IMR-90 (cell line): ENCODE data around the gene COMP. TPM values are rescaled to one million over a fixed set of nuclear protein-coding genes. Genes with fewer than 3 reads are reported as not detected.

Experiments used
- ATAC-seq: fragments of 200-7000 bp; cut with Tn5 transposase; 2 replicates; pipeline ENCODE4 v1.9.1; 2020; ENCODE audit warnings: low read depth, mild to moderate bottlenecking, moderate library complexity
- BruUV-seq: library from RNA; stranded (reverse); fragments of 400-500 nt; replicated peaks from 2 replicates; lab custom pipeline; 2021; lab: Mats Ljungman, UMichigan
- CTCF ChIA-PET: fragments of 300-600 bp; formaldehyde crosslinking; extraction: SDS; loops from one replicate; lab custom pipeline; 2021; ENCODE audit warnings: antibody characterized with exemption; lab: Yijun Ruan, JAX
- POLR2A ChIA-PET: fragments of 300-600 bp; sonication (Branson Sonifier 250); formaldehyde crosslinking; loops from one replicate; lab custom pipeline; 2022; ENCODE audit warnings: antibody characterized with exemption; ENCODE audit not compliant: unreplicated experiment; lab: Charles Lee
- DNase-seq: peaks from one replicate; pipeline ENCODE4 v3.0.0; 2013
- H2AFZ ChIP-seq: replicated peaks from 2 replicates; pipeline ENCODE3; 2013; ENCODE audit warnings: low read length, mild to moderate bottlenecking; ENCODE audit not compliant: poor library complexity
- H2AK5ac ChIP-seq: 2 replicates; pipeline ENCODE4 v1.6.1; 2013; ENCODE audit warnings: low read depth, low read length, inconsistent platforms
- H2AK9ac ChIP-seq: replicated peaks from 2 replicates; pipeline ENCODE3; 2013; ENCODE audit warnings: mild to moderate bottlenecking, low read depth, low read length, moderate library complexity; ENCODE audit not compliant: poor library complexity
- H2BK120ac ChIP-seq: 2 replicates; pipeline ENCODE4 v1.6.1; 2013; ENCODE audit warnings: low read depth, low read length, inconsistent platforms
- H2BK15ac ChIP-seq: 3 replicates; pipeline ENCODE4 v1.6.1; 2013; ENCODE audit warnings: low read depth, low read length, inconsistent platforms
- H2BK20ac ChIP-seq: 2 replicates; pipeline ENCODE4 v1.6.1; 2013; ENCODE audit warnings: low read depth, mild to moderate bottlenecking, inconsistent platforms, low read length, moderate library complexity
- H2BK5ac ChIP-seq: 2 replicates; pipeline ENCODE4 v1.6.1; 2013; ENCODE audit warnings: mild to moderate bottlenecking, low read depth, low read length, inconsistent platforms; ENCODE audit not compliant: poor library complexity, severe bottlenecking
- H3K14ac ChIP-seq: replicated peaks from 2 replicates; pipeline ENCODE4 v1.6.1; 2013; ENCODE audit warnings: low read depth, low read length, inconsistent platforms
- H3K18ac ChIP-seq: 2 replicates; pipeline ENCODE4 v1.6.1; 2013; ENCODE audit warnings: low read depth, low read length, control low read depth
- H3K23ac ChIP-seq: 2 replicates; pipeline ENCODE4 v1.6.1; 2013; ENCODE audit warnings: low read depth, low read length, inconsistent platforms
- H3K27ac ChIP-seq: 2 replicates; pipeline ENCODE4 v1.5.1; 2013; ENCODE audit warnings: mild to moderate bottlenecking, control low read depth, low read length; ENCODE audit not compliant: insufficient read depth
- H3K27me3 ChIP-seq: 2 replicates; pipeline ENCODE4 v1.6.1; 2013; ENCODE audit warnings: low read length; ENCODE audit not compliant: control insufficient read depth, insufficient read depth
- H3K36me3 ChIP-seq: 2 replicates; pipeline ENCODE4 v1.6.1; 2013; ENCODE audit warnings: low read length, mixed read lengths; ENCODE audit not compliant: control insufficient read depth, insufficient read depth
- H3K4ac ChIP-seq: 2 replicates; pipeline ENCODE4 v1.6.1; 2013; ENCODE audit warnings: low read depth, low read length, inconsistent platforms
- H3K4me1 ChIP-seq: 2 replicates; pipeline ENCODE4 v1.6.1; 2013; ENCODE audit warnings: low read length, mixed read lengths; ENCODE audit not compliant: control insufficient read depth, insufficient read depth
- H3K4me2 ChIP-seq: 2 replicates; pipeline ENCODE4 v1.6.1; 2013; ENCODE audit warnings: low read depth, mild to moderate bottlenecking, control low read depth, low read length, moderate library complexity
- H3K4me3 ChIP-seq: 2 replicates; pipeline ENCODE4 v1.5.1; 2013; ENCODE audit warnings: low read depth, mild to moderate bottlenecking, control low read depth, low read length, moderate library complexity; ENCODE audit not compliant: insufficient read depth
- H3K56ac ChIP-seq: 2 replicates; pipeline ENCODE4 v1.6.1; 2013; ENCODE audit warnings: low read length, inconsistent platforms; ENCODE audit not compliant: insufficient read depth; ENCODE audit errors: extremely low read depth
- H3K79me1 ChIP-seq, 2 experiments: 2 replicates each; pipeline ENCODE4 v1.6.1; 2013; ENCODE audit warnings: low read length in 2 of 2, inconsistent platforms in 1 of 2, low read depth in 1 of 2
- H3K9ac ChIP-seq: 2 replicates; pipeline ENCODE4 v1.6.1; 2013; ENCODE audit warnings: low read depth, low read length, control low read depth
- H3K9me1 ChIP-seq: 2 replicates; pipeline ENCODE4 v1.6.1; 2013; ENCODE audit warnings: low read length, inconsistent platforms; ENCODE audit not compliant: insufficient read depth
- H3K9me3 ChIP-seq: 2 replicates; pipeline ENCODE4 v1.6.1; 2013; ENCODE audit warnings: low read length; ENCODE audit not compliant: control insufficient read depth, insufficient read depth
- H4K20me1 ChIP-seq: 2 replicates; pipeline ENCODE4 v1.6.1; 2013; ENCODE audit warnings: low read length, inconsistent platforms; ENCODE audit not compliant: insufficient read depth
- H4K5ac ChIP-seq: 2 replicates; pipeline ENCODE4 v1.6.1; 2013; ENCODE audit warnings: mild to moderate bottlenecking, low read depth, low read length, control low read depth
- H4K8ac ChIP-seq, 2 experiments: 2 replicates each; pipeline ENCODE4 v1.6.1; 2013; ENCODE audit warnings: low read depth in 2 of 2, low read length in 2 of 2, control low read depth in 1 of 2, inconsistent platforms in 1 of 2
- H4K91ac ChIP-seq: 2 replicates; pipeline ENCODE4 v1.6.1; 2013; ENCODE audit warnings: low read depth, low read length, inconsistent platforms; ENCODE audit not compliant: insufficient read depth
- BHLHE40 ChIP-seq: fragments of 150-350 bp; IDR thresholded peaks from 2 replicates; pipeline ENCODE4 v1.6.1; 2016; ENCODE audit warnings: mild to moderate bottlenecking, low read depth, low read length
- CEBPB ChIP-seq: IDR thresholded peaks from 2 replicates; pipeline ENCODE4 v1.6.1; 2012; ENCODE audit warnings: low read depth, low read length, improper control_type of control experiment
- CHD1 ChIP-seq: IDR thresholded peaks from 2 replicates; pipeline ENCODE4 v1.6.1; 2012; ENCODE audit warnings: low read depth, low read length, improper control_type of control experiment
- CTCF ChIP-seq: conservative IDR thresholded peaks from 2 replicates; pipeline ENCODE4 v1.5.1; 2012; ENCODE audit warnings: mild to moderate bottlenecking, low read depth, low read length, improper control_type of control experiment
- FOS ChIP-seq: fragments of 150-350 bp; IDR thresholded peaks from 2 replicates; pipeline ENCODE4 v1.6.1; 2016; ENCODE audit warnings: low read depth, low read length
- MAFK ChIP-seq: IDR thresholded peaks from 2 replicates; pipeline ENCODE4 v1.6.1; 2012; ENCODE audit warnings: low read depth, low read length, improper control_type of control experiment
- MAZ ChIP-seq: IDR thresholded peaks from 2 replicates; pipeline ENCODE4 v1.6.1; 2012; ENCODE audit warnings: low read depth, mild to moderate bottlenecking, low read length, improper control_type of control experiment, moderate library complexity, borderline replicate concordance
- MXI1 ChIP-seq: IDR thresholded peaks from 2 replicates; pipeline ENCODE4 v1.6.1; 2012; ENCODE audit warnings: low read depth, mild to moderate bottlenecking, low read length, moderate library complexity, borderline replicate concordance
- NFE2L2 ChIP-seq: fragments of 150-350 bp; IDR thresholded peaks from 2 replicates; pipeline ENCODE4 v1.6.1; 2016; ENCODE audit warnings: low read depth, mild to moderate bottlenecking, low read length
- RAD21 ChIP-seq: IDR thresholded peaks from 2 replicates; pipeline ENCODE4 v1.6.1; 2012; ENCODE audit warnings: low read length, improper control_type of control experiment
- RCOR1 ChIP-seq: IDR thresholded peaks from 2 replicates; pipeline ENCODE4 v1.6.1; 2012; ENCODE audit warnings: mild to moderate bottlenecking, low read length, improper control_type of control experiment; ENCODE audit not compliant: insufficient replicate concordance
- RFX5 ChIP-seq: IDR thresholded peaks from 2 replicates; pipeline ENCODE4 v1.8.0; 2012; ENCODE audit warnings: low read depth, mild to moderate bottlenecking, low read length, moderate library complexity
- SMC3 ChIP-seq: fragments of 150-350 bp; IDR thresholded peaks from 2 replicates; pipeline ENCODE4 v1.6.1; 2016; ENCODE audit warnings: low read depth, mild to moderate bottlenecking, antibody characterized with exemption, low read length, moderate library complexity
- WGBS, 2 experiments: methylation state at CpG; one replicate each; pipeline versions ENCODE4 v1.1.5 to v1.1.7; 2013; ENCODE audit warnings: missing lambda C conversion rate in 2 of 2; ENCODE audit not compliant: insufficient read length in 1 of 2; ENCODE audit errors: extremely low coverage in 2 of 2; 5-methylcytosine and 5-hydroxymethylcytosine counted together
- dilution Hi-C: fragments of 300-500 bp; cut with HindIII; formaldehyde crosslinking; loops from one replicate; pipeline ENCODE4 v1.14.3; 2018; ENCODE audit warnings: low sequenced_read_pairs; ENCODE audit not compliant: unreplicated experiment
- in situ Hi-C: fragments of 300-500 bp; cut with MboI; formaldehyde crosslinking; loops from 3 replicates; pipeline ENCODE4 v1.14.3; 2019; ENCODE audit warnings: low sequenced_read_pairs, inconsistent platforms, mixed read lengths
- intact Hi-C: fragments of 100-400 bp; cut with micrococcal nuclease; formaldehyde crosslinking; loops from 2 replicates; pipeline ENCODE4 v1.10.0; 2022
- polyA plus RNA-seq, 3 experiments: library from polyadenylated mRNA; depleted of rRNA; stranded (reverse); fragments of >200 nt; gene quantifications; 2 replicates each; pipeline ENCODE4 v1.2.3, GENCODE V29; 2012; ENCODE audit warnings: low replicate concordance in 1 of 3
- total RNA-seq: library from RNA; depleted of rRNA; stranded (reverse); fragments of >200 nt; gene quantifications from 2 replicates; pipeline ENCODE4 v1.2.3, GENCODE V29; 2012
- TF ChIP-seq, protein P1 (sequence below): fragments of 150-350 bp; IDR thresholded peaks from 2 replicates; pipeline ENCODE4 v1.6.1; 2016; ENCODE audit warnings: low read depth, mild to moderate bottlenecking, low read length, moderate library complexity, borderline replicate concordance
- TF ChIP-seq, protein P2 (sequence below): fragments of 150-350 bp; IDR thresholded peaks from 2 replicates; pipeline ENCODE4 v1.6.1; 2017; ENCODE audit warnings: mild to moderate bottlenecking, antibody characterized with exemption, low read length, low read depth

COMP gene
- total and polyA plus RNA-seq, 2 of the 4 experiments (the other 2 are of a cell fraction), result under 0.01 to 0.43 TPM

DNA sequence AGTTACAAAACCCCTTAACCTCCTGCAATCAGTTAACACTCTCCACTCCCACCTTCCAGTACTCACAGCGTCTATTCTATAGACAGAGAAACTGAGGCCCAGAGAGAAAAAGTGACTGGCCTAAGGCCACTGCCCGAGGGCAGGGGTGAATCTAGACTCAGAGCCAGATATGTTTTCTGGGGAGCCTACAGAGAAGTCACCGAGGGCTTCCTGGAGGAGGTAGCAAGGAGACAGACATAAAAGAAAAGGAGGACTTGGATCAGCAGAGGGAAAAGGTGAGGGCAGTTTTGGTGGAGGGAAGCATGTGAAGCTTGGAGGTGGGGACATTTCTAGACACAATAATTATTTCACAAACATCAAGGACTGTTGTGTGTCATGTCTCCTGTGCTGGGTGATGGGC, 1.6 kb upstream of the COMP start:
- no peak overlapping the region for H2AK5ac ChIP-seq
- no peak overlapping the region for H3K23ac ChIP-seq
- ChIA-PET CTCF (no interaction called here), POLR2A (no interaction called here)
- 20% methylated on average over 1 of the region's 3 CpGs; no CpG with 5 or more reads in 1 of the 2 experiments for WGBS, 2 experiments
- H2BK15ac ChIP-seq, result no peak overlapping the region
- no peak overlapping the region for H2BK5ac ChIP-seq
- H3K79me1 ChIP-seq, result no peaks in the 10 kb centered on the region
- no peak overlapping the region for H3K27ac ChIP-seq
- no TSS peak for BruUV-seq
- ATAC-seq (no peak), DNase-seq (no peak)
- H3K4me1 ChIP-seq, result peaks cover 2% of the 10 kb centered on the region; the same call in 1 of the 2 replicates
- TF ChIP-seq NFE2L2 (no peak), RCOR1 (no peak), FOS (no peak), SMC3 (no peak), RAD21 (no peak), MXI1 (no peak), CHD1 (no peak), BHLHE40 (no peak), MAZ (no peak), CTCF (no peak), RFX5 (no peak), MAFK (no peak), CEBPB (no peak)
- TF ChIP-seq, protein P1, sequence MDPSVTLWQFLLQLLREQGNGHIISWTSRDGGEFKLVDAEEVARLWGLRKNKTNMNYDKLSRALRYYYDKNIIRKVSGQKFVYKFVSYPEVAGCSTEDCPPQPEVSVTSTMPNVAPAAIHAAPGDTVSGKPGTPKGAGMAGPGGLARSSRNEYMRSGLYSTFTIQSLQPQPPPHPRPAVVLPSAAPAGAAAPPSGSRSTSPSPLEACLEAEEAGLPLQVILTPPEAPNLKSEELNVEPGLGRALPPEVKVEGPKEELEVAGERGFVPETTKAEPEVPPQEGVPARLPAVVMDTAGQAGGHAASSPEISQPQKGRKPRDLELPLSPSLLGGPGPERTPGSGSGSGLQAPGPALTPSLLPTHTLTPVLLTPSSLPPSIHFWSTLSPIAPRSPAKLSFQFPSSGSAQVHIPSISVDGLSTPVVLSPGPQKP, result no peak
- TF ChIP-seq, protein P2, sequence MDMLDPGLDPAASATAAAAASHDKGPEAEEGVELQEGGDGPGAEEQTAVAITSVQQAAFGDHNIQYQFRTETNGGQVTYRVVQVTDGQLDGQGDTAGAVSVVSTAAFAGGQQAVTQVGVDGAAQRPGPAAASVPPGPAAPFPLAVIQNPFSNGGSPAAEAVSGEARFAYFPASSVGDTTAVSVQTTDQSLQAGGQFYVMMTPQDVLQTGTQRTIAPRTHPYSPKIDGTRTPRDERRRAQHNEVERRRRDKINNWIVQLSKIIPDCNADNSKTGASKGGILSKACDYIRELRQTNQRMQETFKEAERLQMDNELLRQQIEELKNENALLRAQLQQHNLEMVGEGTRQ, result no peak
- no peak overlapping the region for H4K8ac ChIP-seq
- no peak overlapping the region for H2BK120ac ChIP-seq
- no peak overlapping the region for H3K4me2 ChIP-seq
- H3K27me3 ChIP-seq, result peaks cover 67% of the 10 kb centered on the region
- H2AFZ ChIP-seq, result no peak overlapping the region
- intact Hi-C loops (no loop called here), in situ Hi-C loops (no loop called here), dilution Hi-C loops (no loop called here)
- no peak overlapping the region for H3K18ac ChIP-seq
- no peak overlapping the region for H3K14ac ChIP-seq
- no peak overlapping the region for H2AK9ac ChIP-seq
- H3K4ac ChIP-seq, result no peak overlapping the region
- H3K9me1 ChIP-seq, result no peaks in the 10 kb centered on the region
- H3K56ac ChIP-seq, result no peak overlapping the region
- H2BK20ac ChIP-seq, result no peak overlapping the region
- no peaks in the 10 kb centered on the region for H3K36me3 ChIP-seq
- peaks cover 4% of the 10 kb centered on the region; the same call in 1 of the 2 replicates for H4K20me1 ChIP-seq
- no peak overlapping the region for H3K9ac ChIP-seq
- no peaks in the 10 kb centered on the region for H3K9me3 ChIP-seq
- H4K91ac ChIP-seq, result no peak overlapping the region
- H4K5ac ChIP-seq, result no peak overlapping the region
- no peak overlapping the region for H3K4me3 ChIP-seq
